GM18505 (cell line): ENCODE measurements around the gene VSX1.

Experiments
- ATAC-seq: cut with Tn5 transposase; IDR thresholded peaks from one replicate; pipeline ENCODE4 v1.9.1; 2021; ENCODE audit not compliant: unreplicated experiment
- POLR2A ChIP-seq: IDR thresholded peaks from 4 replicates; pipeline ENCODE4 v1.6.1; 2011; ENCODE audit warnings: borderline replicate concordance; ENCODE audit not compliant: insufficient read depth, insufficient read length; ENCODE audit errors: extremely low read depth

VSX1 gene

DNA sequence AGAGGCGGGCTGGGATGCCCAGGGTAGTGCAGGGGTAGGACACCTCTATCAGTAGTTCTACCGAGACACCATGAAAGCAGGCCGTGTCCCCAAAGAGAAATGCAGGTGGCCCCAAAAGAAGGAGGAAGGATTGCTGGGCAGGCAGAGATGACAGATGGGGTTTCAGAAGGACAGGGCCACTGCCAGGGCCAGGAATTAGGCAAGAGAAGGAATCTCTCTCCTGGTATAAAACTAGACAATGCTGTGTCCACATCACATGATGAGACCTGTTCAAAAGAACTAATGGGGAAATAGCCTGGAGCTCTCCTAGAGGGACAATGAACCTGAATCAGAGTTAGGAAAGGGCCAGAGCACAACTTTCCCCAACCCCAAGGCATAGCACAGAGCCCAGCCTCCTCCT, 21.6 kb upstream of the VSX1 start:
- no peak for ATAC-seq
- TF ChIP-seq POLR2A: no peak

DNA sequence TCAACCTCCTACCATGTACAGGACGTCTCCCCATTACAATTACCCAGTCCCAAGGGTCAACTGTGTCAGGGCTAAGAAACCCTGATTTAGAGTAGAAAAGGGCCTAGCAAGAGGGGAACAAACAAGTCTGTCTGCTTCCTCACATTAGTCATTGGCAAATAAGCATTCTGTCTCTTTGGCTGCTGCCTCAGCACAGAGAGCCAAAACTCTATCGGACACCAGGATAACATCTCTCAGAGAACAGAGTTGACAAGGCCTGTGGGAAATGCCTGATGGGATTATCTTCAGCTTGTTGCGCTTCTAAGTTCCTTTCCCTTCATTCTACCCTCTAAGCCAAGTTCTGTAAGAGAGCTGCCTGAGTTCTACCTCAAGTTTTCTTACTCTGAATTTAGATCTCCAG, 19.0 kb upstream of the VSX1 start:
- no peak for TF ChIP-seq POLR2A
- no peak for ATAC-seq

DNA sequence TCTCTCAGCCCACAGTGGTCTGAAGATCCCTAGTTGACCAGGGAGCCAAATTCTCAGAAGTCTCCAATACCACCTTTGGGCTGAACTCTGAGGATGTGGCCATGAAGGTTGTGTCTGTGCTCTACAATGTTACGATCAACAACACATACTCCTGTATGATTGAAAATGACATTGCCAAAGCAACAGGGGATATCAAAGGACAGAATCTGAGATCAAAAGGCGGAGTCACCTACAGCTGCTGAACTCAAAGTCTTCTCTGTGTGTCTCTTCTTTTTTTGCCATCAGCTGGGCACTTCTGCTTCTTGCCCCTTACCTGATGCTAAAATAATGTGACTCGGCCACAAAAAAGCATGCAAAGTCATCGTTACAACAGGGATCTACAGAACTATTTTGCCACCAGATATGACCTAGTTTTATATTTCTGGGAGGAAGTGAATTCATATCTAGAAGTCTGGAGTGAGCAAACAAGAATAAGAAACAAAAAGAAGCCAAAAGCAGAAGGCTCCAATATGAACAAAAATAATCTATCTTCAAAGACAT, 17.7 kb upstream of the VSX1 start:
- ATAC-seq: no peak

DNA sequence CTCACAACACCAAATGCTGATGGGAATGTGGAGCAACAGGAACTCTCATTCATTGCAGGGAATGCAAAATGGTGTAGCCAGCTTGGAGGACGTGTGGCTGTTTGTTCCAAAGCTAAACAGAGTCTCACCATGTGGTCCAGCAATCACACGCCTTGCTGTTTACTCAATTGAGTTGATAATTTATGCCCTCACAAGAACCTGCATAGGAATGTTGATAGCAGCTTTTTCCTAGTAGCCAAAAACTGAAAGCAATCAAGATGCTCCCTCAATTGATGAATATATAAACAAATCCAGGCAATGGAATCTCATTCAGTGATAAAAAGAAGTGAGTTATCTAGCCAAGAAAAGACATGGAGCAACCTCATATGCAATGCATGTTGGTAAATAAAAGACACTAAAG, 15.6 kb upstream of the VSX1 start:
- ATAC-seq: no peak
- TF ChIP-seq POLR2A: no peak

More for the DNA sequence above, 17.7 kb upstream of the VSX1 start:
- no peak for TF ChIP-seq POLR2A

GRCh38 chr20:25090492-25091429, 8.8 kb upstream of the VSX1 start:
- ATAC-seq: peak; percentile 70
- no peak for TF ChIP-seq POLR2A

- no peak for ATAC-seq
- no peak for TF ChIP-seq POLR2A
Observed at GRCh38 chr20:25089662-25090061, 7.7 kb upstream of the VSX1 start.

- ATAC-seq: no peak
- TF ChIP-seq POLR2A: no peak
Observed at GRCh38 chr20:25089096-25089495, 7.2 kb upstream of the VSX1 start.

DNA sequence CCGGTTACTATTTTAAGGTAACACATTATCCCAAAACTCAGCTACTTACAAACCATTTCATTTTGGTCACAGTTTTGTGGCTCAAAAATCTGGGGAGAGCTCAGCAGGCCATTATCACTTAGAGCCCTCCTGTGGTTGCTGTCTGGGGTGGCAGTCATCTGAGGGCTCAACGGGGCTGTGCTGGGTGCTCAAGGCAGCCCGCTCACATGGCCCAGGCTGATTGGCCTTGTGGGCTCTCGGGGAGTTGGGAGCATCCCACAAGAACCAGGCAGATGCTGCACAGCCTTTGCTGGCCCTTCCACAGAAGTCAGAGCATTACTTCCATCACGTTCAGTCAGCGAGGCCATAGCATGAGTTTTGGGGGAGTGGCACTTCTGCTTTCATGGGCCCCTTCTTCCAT, 6.3 kb upstream of the VSX1 start:
- no peak for TF ChIP-seq POLR2A

GRCh38 chr20:25087186-25087929, 5.4 kb upstream of the VSX1 start:
- ATAC-seq: no peak
- no peak for TF ChIP-seq POLR2A

More for the DNA sequence above, 6.3 kb upstream of the VSX1 start:
- no peak for ATAC-seq

GRCh38 chr20:25085756-25086495, 4.0 kb upstream of the VSX1 start:
- no peak for TF ChIP-seq POLR2A
- no peak for ATAC-seq

GRCh38 chr20:25084626-25085187, 2.8 kb upstream of the VSX1 start:
- TF ChIP-seq POLR2A: no peak
- ATAC-seq: no peak

DNA sequence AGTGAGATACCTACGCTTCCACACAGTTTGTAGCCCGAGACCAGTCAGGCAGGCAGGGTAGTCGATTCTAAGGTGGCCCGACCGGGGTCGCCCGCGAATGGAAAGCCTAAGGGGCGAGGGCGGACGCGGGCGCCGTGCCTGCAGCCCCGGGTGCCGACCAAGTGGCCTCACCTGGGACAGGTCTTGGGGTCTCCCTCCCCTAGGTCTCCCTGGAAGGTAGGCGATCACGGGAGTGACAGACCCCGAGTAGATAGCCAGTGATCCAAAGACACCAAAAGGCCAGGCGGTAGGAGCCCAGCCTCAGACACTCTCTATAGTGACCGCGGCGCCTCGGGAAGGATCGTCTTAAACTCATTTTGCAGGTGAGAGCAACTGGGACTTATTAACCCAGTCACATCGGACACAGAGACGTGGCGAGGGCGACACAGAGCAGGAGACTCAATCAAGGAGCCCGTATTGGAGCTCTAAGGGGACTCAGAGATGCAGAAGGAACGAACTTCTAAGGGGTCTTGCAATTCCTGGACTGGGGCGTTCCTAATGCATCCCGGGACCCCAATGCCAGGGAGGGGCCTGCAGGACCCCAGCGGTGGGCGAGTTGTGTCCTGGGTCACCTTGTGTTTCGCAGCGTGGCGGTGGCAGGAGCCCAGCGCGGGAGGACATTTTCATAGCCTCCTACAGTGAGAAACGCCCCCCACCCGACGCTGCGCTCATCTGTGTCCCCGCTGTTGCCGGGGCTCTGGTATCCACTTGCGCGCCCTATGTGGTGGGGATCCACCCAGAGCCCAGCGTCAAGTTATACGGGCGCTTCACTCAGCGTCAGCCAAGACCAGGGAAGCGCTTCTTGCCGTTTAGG, 2.1 kb upstream of the VSX1 start:
- no peak for TF ChIP-seq POLR2A
- ATAC-seq: peak; percentile 64
